Activated naive CD8-positive, alpha-beta T cell treated with anti-CD3 and anti-CD28 coated beads, Interleukin-2, amount 50 U/mL, for 24 hours (primary cell): ENCODE results near the gene BICRA.
A peak's percentile ranks its signal among the peaks of the same experiment; 100 is the strongest.
"Not testable (repeated sequence)": the region's sequence is repeated elsewhere in the genome, so short reads cannot be mapped to it uniquely, and the experiment has no call there.

ENCODE experiments used
- ATAC-seq: fragments of 150-1000 bp; cut with Tn5 transposase; one replicate; pipeline ENCODE4 v1.10.0; 2021
- DNase-seq: peaks from one replicate; pipeline ENCODE4 v3.0.0; 2021
- H3K27ac Mint-ChIP-seq: one replicate; pipeline ENCODE4 v1.8.0; 2021; ENCODE audit warnings: mild to moderate bottlenecking, mixed read lengths
- H3K27me3 Mint-ChIP-seq: one replicate; pipeline ENCODE4 v1.8.0; 2021; ENCODE audit warnings: mixed read lengths
- H3K36me3 Mint-ChIP-seq: one replicate; pipeline ENCODE4 v1.8.0; 2021; ENCODE audit warnings: low read depth, mixed read lengths
- H3K4me1 Mint-ChIP-seq: one replicate; pipeline ENCODE4 v1.8.0; 2021; ENCODE audit warnings: mixed read lengths
- H3K4me3 Mint-ChIP-seq: one replicate; pipeline ENCODE4 v1.8.0; 2021; ENCODE audit warnings: mild to moderate bottlenecking, moderate library complexity, mixed read lengths
- H3K9me3 Mint-ChIP-seq: one replicate; pipeline ENCODE4 v1.8.0; 2021; ENCODE audit warnings: mixed read lengths

BICRA gene

GRCh38 chr19:47729799-47730520, 121.0 kb downstream of the BICRA start:
- no peaks in the 10 kb centered on the region for H3K36me3 Mint-ChIP-seq
- H3K4me3 Mint-ChIP-seq = peak overlapping the region; percentile 63
- DNase-seq (peak; percentile 71), ATAC-seq (peak; percentile 81)
- no peaks in the 10 kb centered on the region for H3K9me3 Mint-ChIP-seq
- H3K4me1 Mint-ChIP-seq = peaks cover 16% of the 10 kb centered on the region
- H3K27ac Mint-ChIP-seq = no peak overlapping the region
- peaks cover 35% of the 10 kb centered on the region for H3K27me3 Mint-ChIP-seq

- H3K27me3 Mint-ChIP-seq = peaks cover 33% of the 10 kb centered on the region
- H3K27ac Mint-ChIP-seq = no peak overlapping the region
- peak overlapping the region; percentile 63 for H3K4me3 Mint-ChIP-seq
- peaks cover 16% of the 10 kb centered on the region for H3K4me1 Mint-ChIP-seq
- no peaks in the 10 kb centered on the region for H3K9me3 Mint-ChIP-seq
- DNase-seq = no peak
- no peaks in the 10 kb centered on the region for H3K36me3 Mint-ChIP-seq
- ATAC-seq = no peak
Observed at GRCh38 chr19:47730521-47730889, 121.6 kb downstream of the BICRA start.

GRCh38 chr19:47730910-47731309, 122.0 kb downstream of the BICRA start:
- H3K4me1 Mint-ChIP-seq = peaks cover 16% of the 10 kb centered on the region
- no peak overlapping the region for H3K4me3 Mint-ChIP-seq
- H3K27ac Mint-ChIP-seq = no peak overlapping the region
- H3K36me3 Mint-ChIP-seq = no peaks in the 10 kb centered on the region
- no peaks in the 10 kb centered on the region for H3K9me3 Mint-ChIP-seq
- ATAC-seq (no peak), DNase-seq (no peak)
- peaks cover 33% of the 10 kb centered on the region for H3K27me3 Mint-ChIP-seq

- H3K9me3 Mint-ChIP-seq = no peaks in the 10 kb centered on the region
- no peak for DNase-seq
Observed at GRCh38 chr19:47735131-47735530, 126.2 kb downstream of the BICRA start.

GRCh38 chr19:47740866-47741519, 132.1 kb downstream of the BICRA start:
- ATAC-seq = no peak
- no peak for DNase-seq
- Mint-ChIP-seq H3K36me3 (peaks cover 5% of the 10 kb centered on the region), H3K27me3 (peaks cover 1% of the 10 kb centered on the region), H3K27ac (no peak overlapping the region), H3K9me3 (no peaks in the 10 kb centered on the region), H3K4me1 (peaks cover 34% of the 10 kb centered on the region), H3K4me3 (no peak overlapping the region)

More at GRCh38 chr19:47735131-47735530, 126.2 kb downstream of the BICRA start:
- no peak for ATAC-seq
- Mint-ChIP-seq H3K27me3 (peaks cover 14% of the 10 kb centered on the region), H3K36me3 (no peaks in the 10 kb centered on the region), H3K4me3 (no peak overlapping the region), H3K4me1 (peaks cover 3% of the 10 kb centered on the region), H3K27ac (no peak overlapping the region)

- peak overlapping the region; percentile 14 for H3K4me3 Mint-ChIP-seq
- DNase-seq (no peak), ATAC-seq (no peak)
- H3K27ac Mint-ChIP-seq = peak overlapping the region; percentile 65
- peaks cover 1% of the 10 kb centered on the region for H3K27me3 Mint-ChIP-seq
- H3K4me1 Mint-ChIP-seq = peaks cover 35% of the 10 kb centered on the region
- H3K36me3 Mint-ChIP-seq = peaks cover 6% of the 10 kb centered on the region
- H3K9me3 Mint-ChIP-seq = no peaks in the 10 kb centered on the region
Observed at GRCh38 chr19:47741544-47742140, 132.7 kb downstream of the BICRA start.

GRCh38 chr19:47742634-47743033, 133.7 kb downstream of the BICRA start:
- H3K4me1 Mint-ChIP-seq = peaks cover 42% of the 10 kb centered on the region
- H3K4me3 Mint-ChIP-seq = no peak overlapping the region
- ATAC-seq (no peak), DNase-seq (no peak)
- peak overlapping the region; percentile 89 for H3K27ac Mint-ChIP-seq
- peaks cover 1% of the 10 kb centered on the region for H3K27me3 Mint-ChIP-seq
- peaks cover 12% of the 10 kb centered on the region for H3K36me3 Mint-ChIP-seq
- no peaks in the 10 kb centered on the region for H3K9me3 Mint-ChIP-seq

- Mint-ChIP-seq H3K4me1 (peaks cover 64% of the 10 kb centered on the region), H3K4me3 (peak within 1 kb of the TSS; percentile 99), H3K27ac (peak within 1 kb of the TSS; percentile 99), H3K9me3 (no peaks in the 10 kb centered on the region), H3K27me3 (peaks cover 1% of the 10 kb centered on the region), H3K36me3 (peaks cover 26% of the 10 kb centered on the region)
- DNase-seq (peak; percentile 97), ATAC-seq (peak; percentile 56)
Observed at GRCh38 chr19:47745010-47745901, 136.3 kb downstream of the BICRA start, which contains the start of gene NOP53. Gene NOP53, plus strand, starts transcription at chr19:47745546. Its CDS starts 14 bp downstream, at chr19:47745560.

GRCh38 chr19:47746129-47746528, 137.2 kb downstream of the BICRA start:
- peak overlapping the region; percentile 99 for H3K4me3 Mint-ChIP-seq
- DNase-seq, H3K9me3 Mint-ChIP-seq, H3K27me3 Mint-ChIP-seq, ATAC-seq: not testable (repeated sequence)
- peak overlapping the region; percentile 99 for H3K27ac Mint-ChIP-seq
- peaks cover 28% of the 10 kb centered on the region for H3K36me3 Mint-ChIP-seq
- peaks cover 66% of the 10 kb centered on the region for H3K4me1 Mint-ChIP-seq

GRCh38 chr19:47749326-47749725, 140.4 kb downstream of the BICRA start:
- ATAC-seq (no peak), DNase-seq (no peak)
- Mint-ChIP-seq H3K27ac (peak overlapping the region; percentile 81), H3K36me3 (peaks cover 51% of the 10 kb centered on the region), H3K27me3 (peaks cover 1% of the 10 kb centered on the region), H3K9me3 (no peaks in the 10 kb centered on the region), H3K4me3 (peak overlapping the region; percentile 67), H3K4me1 (peaks cover 43% of the 10 kb centered on the region)

- H3K27ac Mint-ChIP-seq = no peak overlapping the region
- DNase-seq (no peak), ATAC-seq (no peak)
- no peak overlapping the region for H3K4me3 Mint-ChIP-seq
- no peaks in the 10 kb centered on the region for H3K27me3 Mint-ChIP-seq
- H3K4me1 Mint-ChIP-seq = peaks cover 34% of the 10 kb centered on the region
- peaks cover 46% of the 10 kb centered on the region for H3K36me3 Mint-ChIP-seq
- H3K9me3 Mint-ChIP-seq = no peaks in the 10 kb centered on the region
Observed at GRCh38 chr19:47750752-47751151, 141.8 kb downstream of the BICRA start.

- Mint-ChIP-seq H3K4me1 (peaks cover 25% of the 10 kb centered on the region), H3K36me3 (peaks cover 48% of the 10 kb centered on the region), H3K4me3 (no peak overlapping the region), H3K27me3 (no peaks in the 10 kb centered on the region), H3K27ac (no peak overlapping the region), H3K9me3 (no peaks in the 10 kb centered on the region)
- DNase-seq = no peak
- ATAC-seq = no peak
Observed at GRCh38 chr19:47752440-47753211, 143.7 kb downstream of the BICRA start.
